ENCODE measurements around the gene GSAP. TPM values are rescaled to one million over a fixed set of nuclear protein-coding genes. Genes with fewer than 3 reads are reported as not detected.
A peak's percentile ranks its signal among the peaks of the same experiment; 100 is the strongest.

Gene GSAP
- total RNA-seq, 4 donors from 2014 or later, result 12.6 to 22.8 (median 17.0) TPM

GRCh38 chr7:77271766-77272165 is 144.4 kb downstream of the GSAP start:
- Histone ChIP-seq H3K9me3 (no peaks in the 10 kb centered on the region), H3K27me3 (no peaks in the 10 kb centered on the region), H3K27ac (replicated peaks in 1 of 4) (no peak overlapping the region), H3K36me3 (peaks cover 0 to 12% (median 0%) of the 10 kb centered on the region in 4 donors), H3K4me1 (peaks cover 13 to 25% (median 19%) of the 10 kb centered on the region in 4 donors), H3K4me3 (no peak overlapping the region)
- WGBS, result 89% methylated on average over 5 of the region's 5 CpGs
- peak; percentile 31 for DNase-seq (ENCODE audit: extremely low spot score)
- no peak for TF ChIP-seq POLR2A (IDR thresholded peaks at IDR 0.05; ENCODE audit: low read depth)
- no peak for TF ChIP-seq POLR2AphosphoS5 (IDR thresholded peaks at IDR 0.05)
- no peak for TF ChIP-seq CTCF (IDR thresholded peaks at IDR 0.05)
- no peak for TF ChIP-seq EP300 (IDR thresholded peaks at IDR 0.05)
- intact Hi-C loops (cut with DNase I), result no loop called here

DNA sequence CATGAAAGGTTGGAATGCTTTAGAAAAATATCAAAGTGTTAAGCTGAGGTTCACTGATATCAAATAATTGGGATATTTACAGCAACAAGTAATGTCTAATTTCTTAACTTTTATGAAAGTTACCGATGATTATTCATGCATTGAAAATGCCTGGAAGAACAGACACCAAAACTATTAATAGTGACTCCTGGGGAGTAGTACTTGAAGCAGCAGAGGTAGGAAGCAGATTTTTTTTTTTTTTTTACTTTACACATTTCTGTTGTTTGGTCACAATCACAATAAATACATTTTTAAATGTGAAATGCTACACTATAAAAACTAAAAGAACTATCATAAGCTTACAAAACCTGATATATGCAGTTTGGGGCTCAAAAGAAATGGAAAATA is 146.1 kb downstream of the GSAP start:
- WGBS, result 75% methylated on average over 1 of the region's 1 CpG
- Histone ChIP-seq H3K27me3 (no peaks in the 10 kb centered on the region), H3K36me3 (peaks cover 0 to 13% (median 0%) of the 10 kb centered on the region in 4 donors), H3K4me1 (peaks cover 13 to 17% (median 15%) of the 10 kb centered on the region in 4 donors), H3K9me3 (no peaks in the 10 kb centered on the region), H3K4me3 (no peak overlapping the region), H3K27ac (replicated peaks in 1 of 4) (peak overlapping the region; percentile 29 to 53 (median 42))
- TF ChIP-seq EP300 (IDR thresholded peaks at IDR 0.05) (no peak), POLR2AphosphoS5 (IDR thresholded peaks at IDR 0.05) (no peak), POLR2A (IDR thresholded peaks at IDR 0.05; ENCODE audit: low read depth) (no peak), CTCF (IDR thresholded peaks at IDR 0.05) (no peak)
- DNase-seq (ENCODE audit: extremely low spot score), result no peak
- intact Hi-C loops (cut with DNase I), result no loop called here

DNA sequence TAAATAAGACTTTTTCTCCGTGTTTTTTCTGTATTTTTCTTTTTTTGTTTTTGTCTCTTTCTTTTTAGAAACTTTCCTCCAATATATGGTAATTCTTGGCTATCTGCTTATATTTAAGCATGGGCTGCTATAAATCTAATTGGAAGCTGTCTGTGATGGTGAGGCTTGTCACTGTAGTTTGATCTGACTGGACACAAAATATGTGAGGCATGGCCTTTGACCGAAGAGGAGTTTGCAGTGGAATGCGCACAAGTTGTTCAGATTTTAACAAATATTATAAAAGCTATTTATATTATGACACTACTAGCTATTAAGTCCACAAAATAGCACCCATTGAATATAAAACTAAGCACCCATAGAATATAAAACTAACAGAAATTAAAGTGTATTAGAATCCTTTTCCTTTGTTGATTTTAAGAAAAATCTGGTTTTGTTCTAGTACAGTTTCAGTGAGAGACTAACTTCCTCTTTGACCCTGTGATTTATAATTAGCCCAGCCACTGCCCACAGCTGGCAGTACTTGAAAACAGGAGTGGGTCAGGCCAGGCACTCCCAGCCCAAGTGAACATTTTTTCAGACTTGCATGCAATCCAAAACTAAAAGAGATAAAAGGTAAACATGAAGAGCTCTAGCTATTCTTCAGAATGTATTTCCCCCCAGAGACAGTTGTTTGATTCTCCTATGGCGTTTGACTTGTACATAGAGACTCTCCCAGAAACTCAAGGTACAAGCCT is 146.6 kb downstream of the GSAP start:
- Histone ChIP-seq H3K27me3 (no peaks in the 10 kb centered on the region), H3K9me3 (no peaks in the 10 kb centered on the region), H3K27ac (replicated peaks in 1 of 4) (peak overlapping the region; percentile 29 to 53 (median 42)), H3K4me1 (peaks cover 13 to 17% (median 15%) of the 10 kb centered on the region in 4 donors), H3K36me3 (peaks cover 0 to 18% (median under 1%) of the 10 kb centered on the region in 4 donors), H3K4me3 (no peak overlapping the region)
- peak; percentile 53 for DNase-seq (ENCODE audit: extremely low spot score)
- intact Hi-C loops (cut with DNase I), result no loop called here
- WGBS, result 70% methylated on average over 4 of the region's 4 CpGs
- TF ChIP-seq CTCF (IDR thresholded peaks at IDR 0.05) (no peak), POLR2AphosphoS5 (IDR thresholded peaks at IDR 0.05) (no peak), POLR2A (IDR thresholded peaks at IDR 0.05; ENCODE audit: low read depth) (no peak), EP300 (IDR thresholded peaks at IDR 0.05) (no peak)

- Histone ChIP-seq H3K36me3 (peaks cover 0 to 11% (median 3%) of the 10 kb centered on the region in 4 donors), H3K4me1 (peaks cover 13 to 17% (median 15%) of the 10 kb centered on the region in 4 donors), H3K27me3 (no peaks in the 10 kb centered on the region), H3K4me3 (no peak overlapping the region), H3K27ac (replicated peaks in 1 of 4) (no peak overlapping the region), H3K9me3 (no peaks in the 10 kb centered on the region)
- no peak for DNase-seq (ENCODE audit: extremely low spot score)
- 92% methylated on average over 2 of the region's 2 CpGs for WGBS
- TF ChIP-seq EP300 (IDR thresholded peaks at IDR 0.05), result no peak
- TF ChIP-seq POLR2AphosphoS5 (IDR thresholded peaks at IDR 0.05), result no peak
- no peak for TF ChIP-seq POLR2A (IDR thresholded peaks at IDR 0.05; ENCODE audit: low read depth)
- no peak for TF ChIP-seq CTCF (IDR thresholded peaks at IDR 0.05)
- intact Hi-C loops (cut with DNase I), result no loop called here
These were observed 149.8 kb downstream of the GSAP start for GRCh38 chr7:77266291-77266794.

All from esophagus muscularis mucosa (tissue), 4 donors.